ENCODE results near the gene LMO2.

DNA sequence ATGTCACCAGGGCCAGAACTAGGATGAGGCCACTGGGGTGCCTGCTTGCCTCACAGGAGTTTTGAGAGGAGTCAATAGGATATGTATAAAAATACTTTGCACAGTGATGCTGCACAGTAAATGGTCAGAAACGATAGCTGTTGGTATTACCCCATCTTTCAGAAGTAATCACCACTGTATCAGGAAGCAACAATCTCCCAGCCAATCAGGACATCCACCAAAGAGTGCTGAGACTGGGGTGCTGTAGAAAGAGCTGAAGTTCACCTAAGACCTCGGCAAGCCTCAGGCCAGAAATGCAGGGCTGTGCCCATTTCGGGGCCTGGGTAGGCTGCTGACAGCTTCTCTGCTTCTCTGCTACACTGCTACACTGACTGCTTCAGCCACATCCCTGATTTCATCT lies 17.4 kb downstream of the LMO2 start:
- TF ChIP-seq, protein P1, sequence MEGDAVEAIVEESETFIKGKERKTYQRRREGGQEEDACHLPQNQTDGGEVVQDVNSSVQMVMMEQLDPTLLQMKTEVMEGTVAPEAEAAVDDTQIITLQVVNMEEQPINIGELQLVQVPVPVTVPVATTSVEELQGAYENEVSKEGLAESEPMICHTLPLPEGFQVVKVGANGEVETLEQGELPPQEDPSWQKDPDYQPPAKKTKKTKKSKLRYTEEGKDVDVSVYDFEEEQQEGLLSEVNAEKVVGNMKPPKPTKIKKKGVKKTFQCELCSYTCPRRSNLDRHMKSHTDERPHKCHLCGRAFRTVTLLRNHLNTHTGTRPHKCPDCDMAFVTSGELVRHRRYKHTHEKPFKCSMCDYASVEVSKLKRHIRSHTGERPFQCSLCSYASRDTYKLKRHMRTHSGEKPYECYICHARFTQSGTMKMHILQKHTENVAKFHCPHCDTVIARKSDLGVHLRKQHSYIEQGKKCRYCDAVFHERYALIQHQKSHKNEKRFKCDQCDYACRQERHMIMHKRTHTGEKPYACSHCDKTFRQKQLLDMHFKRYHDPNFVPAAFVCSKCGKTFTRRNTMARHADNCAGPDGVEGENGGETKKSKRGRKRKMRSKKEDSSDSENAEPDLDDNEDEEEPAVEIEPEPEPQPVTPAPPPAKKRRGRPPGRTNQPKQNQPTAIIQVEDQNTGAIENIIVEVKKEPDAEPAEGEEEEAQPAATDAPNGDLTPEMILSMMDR (conservative IDR thresholded peaks at IDR 0.05 in 1 of 2, IDR thresholded peaks at IDR 0.05 in 1 of 2; ENCODE audit: extremely low read depth in 1 of 2, insufficient read depth in 1 of 2, low read depth in 1 of 2, low read length in 2 of 2), result no peak
- TF ChIP-seq EZH2 (IDR thresholded peaks at IDR 0.05; ENCODE audit: borderline replicate concordance, low read length), result no peak
